Hematopoietic multipotent progenitor cell treated with erythropoietin and hydrocortisone succinate and interleukin-3 and kit ligand, for 6 days (in vitro differentiated cells): ENCODE measurements around the gene CIB1.
"Not testable (repeated sequence)": the region's sequence is repeated elsewhere in the genome, so short reads cannot be mapped to it uniquely, and the experiment has no call there.

ENCODE experiments used
- DNase-seq: peaks from one replicate; pipeline ENCODE4 v3.0.0-alpha.2; 2015

CIB1 gene

DNA sequence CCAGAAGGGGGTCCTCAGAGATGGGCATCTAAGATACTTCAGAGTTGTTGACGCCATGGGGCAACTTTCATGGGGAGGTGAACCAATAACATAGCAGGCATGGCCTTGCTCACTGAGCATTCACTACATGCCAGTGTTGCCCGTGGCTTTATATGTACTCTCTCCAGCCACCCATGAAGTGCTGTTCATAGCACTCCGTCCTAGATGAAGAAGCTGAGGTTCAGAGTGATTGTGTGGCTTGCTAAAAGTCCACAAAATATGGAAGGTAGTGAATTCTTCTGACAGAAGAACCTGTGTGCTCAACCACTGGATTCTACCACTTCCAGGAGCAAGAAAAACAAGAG is 42.4 kb downstream of the CIB1 start:
- no peak for DNase-seq

DNA sequence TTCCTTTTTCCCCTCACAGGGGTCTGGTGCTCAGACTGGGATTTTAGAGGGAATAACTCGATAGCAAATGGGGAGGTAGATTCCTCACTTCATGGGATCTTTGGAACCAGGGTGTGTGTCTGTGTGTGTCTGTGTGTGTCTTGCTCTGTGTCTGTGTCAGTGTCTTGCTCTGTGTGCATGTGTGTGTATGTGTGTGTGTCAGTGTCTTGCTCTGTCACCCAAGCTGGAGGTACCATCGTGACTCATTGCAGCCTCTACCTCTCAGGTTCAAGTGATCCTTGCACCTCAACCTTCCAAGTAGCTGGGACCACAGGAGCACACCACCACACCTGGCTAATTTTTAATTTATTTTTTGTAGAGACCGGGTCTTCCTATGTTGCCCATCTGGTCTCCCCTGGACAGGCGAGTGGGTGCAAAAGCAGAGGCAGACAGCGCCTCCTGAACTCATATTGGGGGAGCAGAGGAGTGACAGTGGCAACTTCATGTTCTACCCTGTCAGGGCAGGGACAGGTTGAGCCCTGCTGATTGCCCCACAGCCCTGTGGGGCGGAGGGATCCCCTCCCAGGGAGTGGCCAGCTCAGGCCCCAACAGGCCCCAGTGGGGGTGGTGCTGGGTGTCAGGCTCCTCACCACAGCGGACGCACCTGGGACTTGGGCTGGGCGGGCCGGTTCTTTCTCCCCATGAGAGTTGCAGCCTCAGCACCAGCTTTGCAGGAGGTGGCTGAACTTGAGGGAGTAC is 43.0 kb downstream of the CIB1 start:
- peak; percentile 80 for DNase-seq

DNA sequence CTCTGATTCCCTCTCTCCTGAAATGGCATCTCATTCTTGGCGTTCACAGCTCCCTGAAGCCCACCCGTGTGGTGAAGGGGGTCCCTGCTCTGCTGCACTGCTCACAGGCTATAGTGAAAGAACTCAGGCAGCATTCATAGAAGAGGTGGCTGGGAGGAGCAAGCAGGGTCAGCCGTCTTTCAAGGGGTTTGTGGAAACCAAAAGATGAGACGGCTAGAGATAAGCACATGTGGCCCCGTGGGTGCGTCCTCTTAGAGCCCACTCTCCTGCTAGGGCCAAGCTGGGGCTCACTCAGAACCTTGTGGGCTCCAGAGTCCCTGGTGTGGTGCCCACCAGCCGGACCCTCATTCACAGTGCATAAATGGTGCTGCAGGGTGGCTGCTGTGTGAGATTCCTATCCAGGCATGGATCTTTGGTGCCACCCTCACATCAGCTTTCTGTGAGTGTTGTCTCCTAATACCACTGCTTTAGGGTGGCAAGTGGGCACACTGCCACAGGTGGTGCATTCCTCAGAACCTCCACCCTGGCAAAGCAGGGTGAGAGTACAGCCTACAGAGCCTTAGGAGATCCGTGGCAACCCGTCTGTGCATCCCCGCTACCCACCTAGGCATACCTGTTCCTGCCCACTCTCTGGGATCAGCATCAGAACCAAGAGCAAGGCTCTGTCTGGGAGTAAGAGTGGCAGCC is 43.8 kb downstream of the CIB1 start:
- DNase-seq, result peak; percentile 88

DNA sequence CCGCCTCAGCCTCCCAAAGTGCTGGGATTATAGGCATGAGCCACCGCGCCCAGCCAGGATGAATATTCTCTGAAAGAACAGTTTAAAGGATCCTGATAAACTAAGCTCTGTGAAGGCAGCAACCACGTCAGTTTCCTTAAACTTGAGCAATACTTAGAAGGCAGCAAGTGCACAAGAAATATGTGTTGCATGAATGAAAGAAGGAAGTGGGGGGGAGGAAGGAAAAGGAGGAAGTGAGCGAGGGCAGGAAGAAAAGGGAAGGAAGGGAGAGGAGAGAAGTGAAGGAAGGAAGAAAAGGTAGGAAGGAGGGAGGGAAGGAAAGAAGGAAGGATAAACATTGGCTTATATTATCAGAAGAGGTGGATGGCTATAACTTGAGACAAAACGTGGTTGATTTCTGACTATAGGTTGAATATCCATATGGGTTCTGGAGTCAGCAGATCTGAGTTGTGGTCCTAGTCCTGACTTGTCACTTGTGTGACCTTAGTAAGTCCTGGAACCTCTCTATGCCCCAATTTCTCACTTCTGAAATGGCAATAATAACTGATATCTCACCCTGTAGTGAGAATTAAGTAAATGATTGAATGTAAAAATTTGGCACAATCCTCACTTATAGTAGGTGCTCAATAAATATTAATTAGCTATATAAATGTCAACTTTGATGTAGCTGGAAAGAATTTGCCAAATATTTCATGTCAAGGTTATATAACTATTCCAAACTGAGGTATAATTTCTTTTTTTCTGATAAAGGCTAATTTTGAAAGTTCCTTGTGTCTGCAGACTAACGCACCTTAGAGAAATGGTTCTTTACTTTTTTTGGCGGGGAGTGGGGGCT is 44.6 kb downstream of the CIB1 start:
- peak; percentile 52 for DNase-seq

DNA sequence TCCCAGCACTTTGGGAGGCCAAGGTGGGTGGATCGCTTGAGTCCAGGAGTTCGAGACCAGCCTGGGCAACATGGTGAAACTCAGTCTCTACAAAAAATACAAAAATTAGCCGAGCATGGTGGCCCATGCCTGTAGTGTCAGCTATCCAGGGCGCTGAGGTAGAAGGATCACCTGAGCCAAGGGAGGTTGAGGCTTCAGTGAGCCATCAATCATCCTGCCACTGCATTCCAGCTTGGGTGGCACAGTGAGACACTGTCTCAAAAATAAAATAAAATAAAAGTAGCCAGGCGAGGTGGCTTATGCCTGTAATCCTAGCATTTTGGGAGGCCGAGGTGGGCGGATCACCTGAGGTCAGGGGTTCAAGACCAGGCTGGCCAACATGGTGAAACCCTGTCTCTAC is 45.7 kb downstream of the CIB1 start:
- DNase-seq, result not testable (repeated sequence)

DNA sequence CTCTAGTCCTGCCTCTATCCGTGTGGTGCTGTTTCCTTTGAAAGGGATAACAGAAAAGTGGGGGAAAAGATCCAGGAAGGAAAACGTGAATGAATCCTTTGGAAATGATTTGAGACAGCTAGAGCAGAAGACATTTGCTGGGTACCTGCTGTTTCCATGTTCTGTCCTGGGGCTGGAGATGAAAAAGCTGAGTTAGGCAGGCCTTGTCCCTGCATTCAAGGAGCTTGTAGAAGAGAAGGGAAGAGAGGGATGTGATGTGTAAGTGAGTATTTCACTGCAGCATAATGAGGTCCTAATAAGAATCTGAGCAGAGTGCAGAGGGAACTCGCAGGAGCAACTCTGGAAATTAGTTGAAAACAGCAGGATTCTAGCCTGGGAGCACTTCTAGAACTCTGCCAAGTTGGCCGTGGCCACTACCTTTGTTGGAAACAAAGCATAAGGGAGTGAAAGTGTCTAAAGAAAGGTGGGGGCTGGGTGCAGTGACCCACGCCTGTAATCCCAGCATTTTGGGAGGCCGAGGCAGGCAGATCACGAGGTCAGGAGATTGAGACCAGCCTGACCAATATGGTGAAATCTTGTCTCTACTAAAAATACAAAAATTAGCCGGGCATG is 46.4 kb downstream of the CIB1 start:
- no peak for DNase-seq

DNA sequence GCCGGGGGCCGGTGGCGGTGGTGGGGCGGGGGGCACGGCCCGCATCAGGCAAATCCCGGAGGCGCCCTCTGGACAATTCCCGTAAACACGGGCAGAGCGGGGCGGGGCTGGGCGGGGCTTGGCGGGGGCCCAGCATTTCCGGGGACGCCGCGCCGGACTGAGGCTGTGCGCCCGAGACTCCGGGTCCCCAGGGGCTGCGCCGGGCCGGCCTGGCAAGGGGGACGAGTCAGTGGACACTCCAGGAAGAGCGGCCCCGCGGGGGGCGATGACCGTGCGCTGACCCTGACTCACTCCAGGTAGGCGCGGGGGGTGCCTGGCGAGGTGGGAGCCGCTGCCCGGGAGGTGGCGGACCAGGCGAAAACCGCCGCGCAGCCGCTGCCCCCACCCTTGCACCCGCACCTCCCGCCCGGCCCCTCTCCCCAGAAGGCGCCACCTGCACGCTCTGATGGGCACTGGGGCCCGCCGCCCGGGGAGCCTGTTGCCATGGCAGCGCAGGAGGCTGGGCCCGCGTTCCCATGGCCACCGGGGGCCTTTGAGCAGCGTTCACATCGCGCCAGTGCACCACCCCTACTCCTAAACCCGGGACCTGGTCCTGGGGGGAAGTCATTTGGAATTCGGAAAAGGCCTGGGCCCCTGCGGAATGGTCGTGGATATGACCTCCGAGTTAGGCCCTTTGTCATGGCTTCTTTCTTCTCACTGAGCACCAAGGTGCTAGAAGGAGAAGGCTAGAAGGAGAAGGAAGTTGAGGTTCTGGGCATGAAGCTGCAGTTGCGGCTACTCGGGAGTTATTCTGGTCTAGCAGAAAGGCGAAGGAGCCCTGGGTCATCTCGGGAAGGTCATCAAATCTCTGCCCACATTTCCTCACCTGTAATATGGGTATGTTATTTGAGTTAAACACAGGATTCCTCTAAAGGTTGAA is 48.7 kb downstream of the CIB1 start:
- peak; percentile 71 for DNase-seq

DNA sequence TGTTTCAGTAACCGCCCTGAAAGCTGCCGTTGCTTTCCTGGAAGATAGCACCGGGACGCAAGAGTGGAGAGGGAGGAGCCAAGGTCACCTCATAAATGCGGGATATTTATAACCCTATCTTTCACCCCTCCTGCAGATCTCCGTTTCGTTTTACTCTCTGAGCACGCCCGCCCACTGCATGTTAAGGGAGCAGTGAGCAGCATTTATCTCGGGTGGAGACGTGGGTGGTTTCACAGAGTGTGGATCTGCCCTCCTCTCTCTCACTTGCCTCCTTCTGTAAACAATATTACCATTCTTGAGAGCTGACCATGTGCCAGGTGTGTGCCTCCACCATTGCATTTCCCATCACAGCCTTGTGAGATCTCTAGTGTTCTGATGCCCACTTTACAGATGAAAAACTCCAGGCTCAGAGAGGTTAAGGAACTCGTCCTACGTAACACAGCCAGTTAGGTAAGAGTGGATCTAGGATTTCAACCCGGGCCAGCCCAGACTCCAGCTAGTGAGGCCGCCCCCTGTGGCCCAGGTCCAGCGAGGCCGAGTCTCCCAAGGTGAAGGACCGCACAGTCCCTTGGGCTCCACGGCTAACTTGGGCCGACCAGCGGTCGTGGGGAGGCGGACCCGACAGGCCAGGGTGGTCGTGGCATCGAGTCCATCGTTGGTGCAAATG is 49.5 kb downstream of the CIB1 start:
- peak; percentile 97 for DNase-seq

DNA sequence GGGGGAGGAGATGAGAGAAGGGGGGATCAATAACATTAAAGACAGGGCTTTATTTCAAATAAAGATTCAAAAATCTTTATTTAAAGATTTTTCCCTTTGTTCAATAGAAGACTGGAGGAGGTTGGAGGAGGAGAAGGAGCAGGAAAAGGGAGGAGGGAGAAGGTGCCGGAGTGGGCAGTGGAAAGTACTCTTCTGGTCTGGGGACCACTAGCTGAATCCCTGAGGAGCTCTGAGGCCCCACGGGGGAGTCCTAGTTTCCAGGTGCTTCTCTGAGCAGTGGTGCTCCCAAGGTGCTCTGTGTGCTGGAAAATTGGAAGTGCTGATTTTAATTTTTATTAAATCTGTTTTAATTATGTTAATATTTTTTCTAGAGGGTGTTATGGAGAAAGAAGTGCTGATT is 52.0 kb downstream of the CIB1 start:
- no peak for DNase-seq
